GM23248 (cell line): ENCODE results near the gene HECTD1.

ENCODE experiments used
- EZH2 ChIP-seq: fragments of 200-600 bp; sonication (generic); IDR thresholded peaks from 2 replicates; pipeline ENCODE4 v1.6.1; 2018; ENCODE audit warnings: antibody characterized with exemption, mild to moderate bottlenecking; ENCODE audit not compliant: insufficient read depth, poor library complexity, severe bottlenecking
- EZH2phosphoT487 ChIP-seq: fragments of 200-600 bp; sonication (generic); IDR thresholded peaks from 2 replicates; pipeline ENCODE4 v1.6.1; 2018; ENCODE audit warnings: antibody characterized with exemption, moderate library complexity, mild to moderate bottlenecking, low read depth; ENCODE audit not compliant: insufficient read depth

GRCh38 chr14:31057701-31058364, 149.8 kb downstream of the HECTD1 start:
- no peak for TF ChIP-seq EZH2
- TF ChIP-seq EZH2phosphoT487, result no peak
